HL-60 (cell line): ENCODE data around the gene NOXA1.

Experiments
- CTCF ChIP-seq: IDR thresholded peaks from one replicate; pipeline ENCODE4 v1.5.1; 2011; ENCODE audit warnings: low read length, control low read depth, inconsistent platforms; ENCODE audit not compliant: insufficient read depth
- POLR2AphosphoS5 ChIP-seq: IDR thresholded peaks from 2 replicates; pipeline ENCODE4 v1.6.1; 2012; ENCODE audit warnings: low read depth
- REST ChIP-seq: IDR thresholded peaks from 2 replicates; pipeline ENCODE4 v1.6.1; 2012; ENCODE audit warnings: low read depth; ENCODE audit not compliant: insufficient replicate concordance
- SPI1 ChIP-seq: IDR thresholded peaks from 2 replicates; pipeline ENCODE4 v1.6.1; 2012; ENCODE audit warnings: low read depth, mild to moderate bottlenecking, borderline replicate concordance

GRCh38 chr9:137463931-137464290, 40.7 kb downstream of the NOXA1 start:
- TF ChIP-seq CTCF (no peak), SPI1 (no peak), POLR2AphosphoS5 (no peak), REST (no peak)
